Measurements from ENCODE around the gene PLPPR2.
"Not testable (repeated sequence)": the region's sequence is repeated elsewhere in the genome, so short reads cannot be mapped to it uniquely, and the experiment has no call there.

The PLPPR2 gene

GRCh38 chr19:11324079-11324661 lies 31.1 kb upstream of the PLPPR2 start:
- DNase-seq (ENCODE audit: extremely low read depth, low read depth): peak; percentile 79
- H3K4me3 ChIP-seq (replicated peaks; ENCODE audit: low read depth, low read length): peak overlapping the region; percentile 18
- TF ChIP-seq, protein P1, sequence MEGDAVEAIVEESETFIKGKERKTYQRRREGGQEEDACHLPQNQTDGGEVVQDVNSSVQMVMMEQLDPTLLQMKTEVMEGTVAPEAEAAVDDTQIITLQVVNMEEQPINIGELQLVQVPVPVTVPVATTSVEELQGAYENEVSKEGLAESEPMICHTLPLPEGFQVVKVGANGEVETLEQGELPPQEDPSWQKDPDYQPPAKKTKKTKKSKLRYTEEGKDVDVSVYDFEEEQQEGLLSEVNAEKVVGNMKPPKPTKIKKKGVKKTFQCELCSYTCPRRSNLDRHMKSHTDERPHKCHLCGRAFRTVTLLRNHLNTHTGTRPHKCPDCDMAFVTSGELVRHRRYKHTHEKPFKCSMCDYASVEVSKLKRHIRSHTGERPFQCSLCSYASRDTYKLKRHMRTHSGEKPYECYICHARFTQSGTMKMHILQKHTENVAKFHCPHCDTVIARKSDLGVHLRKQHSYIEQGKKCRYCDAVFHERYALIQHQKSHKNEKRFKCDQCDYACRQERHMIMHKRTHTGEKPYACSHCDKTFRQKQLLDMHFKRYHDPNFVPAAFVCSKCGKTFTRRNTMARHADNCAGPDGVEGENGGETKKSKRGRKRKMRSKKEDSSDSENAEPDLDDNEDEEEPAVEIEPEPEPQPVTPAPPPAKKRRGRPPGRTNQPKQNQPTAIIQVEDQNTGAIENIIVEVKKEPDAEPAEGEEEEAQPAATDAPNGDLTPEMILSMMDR (IDR thresholded peaks at IDR 0.05; ENCODE audit: low read depth, low read length, missing control alignments): no peak

DNA sequence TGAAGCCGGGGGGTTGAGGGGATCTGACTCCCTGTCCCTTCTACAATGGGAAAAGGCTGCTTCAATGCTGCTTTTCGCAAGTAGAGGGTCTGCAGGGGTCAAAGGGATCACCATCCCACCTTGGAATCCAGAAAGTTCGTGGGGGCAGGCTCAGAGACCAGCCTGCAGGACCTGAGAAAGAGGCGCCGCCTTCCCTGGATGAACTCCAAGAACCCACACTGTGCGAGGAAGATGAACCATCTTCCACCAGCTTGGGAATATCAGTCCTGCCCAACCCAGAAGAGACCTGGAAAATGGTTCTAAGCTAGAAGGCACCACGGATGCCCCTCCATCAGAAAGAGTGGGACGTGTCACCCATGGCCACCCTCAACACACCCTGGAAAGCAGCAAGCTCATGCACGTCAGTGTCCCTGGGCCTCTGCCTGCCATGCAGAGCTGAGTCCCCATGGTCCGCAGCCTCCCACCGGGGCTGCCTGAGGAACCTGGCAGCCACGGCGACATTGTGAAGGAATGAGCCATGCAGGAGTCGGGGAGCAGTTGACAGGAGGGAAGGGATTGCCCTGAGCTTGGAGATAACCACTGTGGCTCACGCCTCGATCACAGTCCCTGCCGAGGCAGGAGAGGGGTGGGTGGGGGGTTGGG lies 30.4 kb upstream of the PLPPR2 start:
- TF ChIP-seq, protein P1 (IDR thresholded peaks at IDR 0.05; ENCODE audit: low read depth, low read length, missing control alignments): no peak
- H3K4me3 ChIP-seq (replicated peaks; ENCODE audit: low read depth, low read length): no peak overlapping the region
- no peak for DNase-seq (ENCODE audit: extremely low read depth, low read depth)

DNA sequence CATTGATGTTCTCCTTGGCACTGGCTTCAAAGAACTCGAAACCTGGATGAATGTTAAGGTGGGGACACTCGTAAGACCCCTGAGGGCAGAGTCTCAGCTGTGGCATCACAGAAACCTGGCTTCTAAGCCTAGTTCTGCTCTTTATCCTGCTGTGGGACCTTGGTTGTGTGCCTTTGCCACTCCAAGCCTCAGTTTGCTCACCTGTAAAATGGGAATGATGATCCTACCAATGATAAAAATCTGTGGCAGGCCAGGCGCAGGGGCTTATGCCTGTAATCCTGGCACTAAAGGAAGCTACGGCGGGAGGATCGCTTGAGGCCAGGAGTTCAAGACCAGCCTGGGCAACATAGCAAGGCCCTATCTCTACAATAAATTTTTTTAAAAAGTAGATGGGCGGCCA lies 29.7 kb upstream of the PLPPR2 start:
- DNase-seq (ENCODE audit: extremely low read depth, low read depth): no peak
- no peak overlapping the region for H3K4me3 ChIP-seq (replicated peaks; ENCODE audit: low read depth, low read length)
- TF ChIP-seq, protein P1 (IDR thresholded peaks at IDR 0.05; ENCODE audit: low read depth, low read length, missing control alignments): no peak

DNA sequence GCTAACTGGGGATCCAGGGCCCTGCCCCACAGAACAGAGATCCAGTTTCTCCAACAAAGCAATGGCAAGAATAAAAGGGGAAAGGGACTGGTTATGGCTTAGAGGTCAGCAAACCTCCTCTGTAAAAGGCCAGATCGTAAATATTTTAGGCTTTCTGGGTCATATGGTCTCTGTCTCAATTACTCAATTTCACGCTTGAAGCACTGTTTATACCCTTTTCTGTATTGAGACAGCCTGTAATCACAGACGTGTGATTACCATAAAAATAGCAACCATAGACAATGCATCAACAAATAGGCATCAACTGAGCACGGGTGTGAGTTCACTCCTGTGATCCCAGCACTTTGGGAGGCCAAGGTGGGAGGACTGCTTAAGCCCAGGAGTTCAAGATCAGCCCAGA lies 25.1 kb upstream of the PLPPR2 start:
- TF ChIP-seq, protein P1 (IDR thresholded peaks at IDR 0.05; ENCODE audit: low read depth, low read length, missing control alignments): no peak
- no peak for DNase-seq (ENCODE audit: extremely low read depth, low read depth)
- no peak overlapping the region for H3K4me3 ChIP-seq (replicated peaks; ENCODE audit: low read depth, low read length)

GRCh38 chr19:11331502-11331901 lies 23.7 kb upstream of the PLPPR2 start:
- no peak for DNase-seq (ENCODE audit: extremely low read depth, low read depth)
- TF ChIP-seq, protein P1 (IDR thresholded peaks at IDR 0.05; ENCODE audit: low read depth, low read length, missing control alignments): no peak
- no peak overlapping the region for H3K4me3 ChIP-seq (replicated peaks; ENCODE audit: low read depth, low read length)

DNA sequence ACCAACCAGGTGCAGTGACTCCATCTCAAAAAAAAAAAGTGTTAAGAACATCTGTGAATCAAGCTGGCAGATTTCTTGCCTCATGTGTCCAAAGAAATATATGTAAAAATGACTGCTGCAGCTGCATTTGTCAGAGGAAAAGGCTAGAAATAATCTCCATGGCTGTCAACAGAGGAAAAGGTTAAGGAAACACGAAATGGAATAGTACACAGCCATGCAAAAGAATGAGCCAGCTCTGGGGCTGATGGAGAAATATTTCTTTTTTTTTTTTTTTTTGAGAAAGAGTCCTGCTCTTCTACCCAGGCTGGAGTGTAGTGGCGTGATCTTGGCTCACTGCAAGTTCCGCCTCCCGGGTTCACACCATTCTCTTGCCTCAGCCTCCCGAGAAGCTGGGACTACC lies 22.4 kb upstream of the PLPPR2 start:
- no peak overlapping the region for H3K4me3 ChIP-seq (replicated peaks; ENCODE audit: low read depth, low read length)
- no peak for DNase-seq (ENCODE audit: extremely low read depth, low read depth)
- TF ChIP-seq, protein P1 (IDR thresholded peaks at IDR 0.05; ENCODE audit: low read depth, low read length, missing control alignments): no peak

- DNase-seq (ENCODE audit: extremely low read depth, low read depth); H3K4me3 ChIP-seq (replicated peaks; ENCODE audit: low read depth, low read length): not testable (repeated sequence)
These were observed 21.4 kb upstream of the PLPPR2 start for GRCh38 chr19:11333838-11334237.
